BE2C (cell line): ENCODE data around the gene NPEPL1.

Experiments used
- DNase-seq: peaks from one replicate; pipeline ENCODE4 v3.0.0-alpha.2; 2020
- H3K27me3 ChIP-seq: fragments of 250-450 bp; sonication (Bioruptor Pico); 2 replicates; pipeline ENCODE4 v1.5.1; 2020; ENCODE audit warnings: mild to moderate bottlenecking
- H3K36me3 ChIP-seq: fragments of 250-450 bp; sonication (Bioruptor Pico); 2 replicates; pipeline ENCODE4 v1.5.1; 2020; ENCODE audit warnings: mild to moderate bottlenecking
- H3K4me1 ChIP-seq: fragments of 250-450 bp; sonication (Bioruptor Pico); 2 replicates; pipeline ENCODE4 v1.5.1; 2020
- H3K4me3 ChIP-seq: 2 replicates; pipeline ENCODE4 v1.5.1; 2011; ENCODE audit warnings: low read depth, low read length
- H3K9me3 ChIP-seq: fragments of 250-450 bp; sonication (Bioruptor Pico); 2 replicates; pipeline ENCODE4 v1.5.1; 2020
- CTCF ChIP-seq: IDR thresholded peaks from 2 replicates; pipeline ENCODE4 v1.5.1; 2012; ENCODE audit warnings: mild to moderate bottlenecking, low read depth, low read length

The NPEPL1 gene

GRCh38 chr20:58675641-58676040 lies 17.0 kb upstream of the NPEPL1 start:
- peaks cover 44% of the 10 kb centered on the region for H3K36me3 ChIP-seq
- no peaks in the 10 kb centered on the region for H3K9me3 ChIP-seq
- no peak overlapping the region for H3K4me3 ChIP-seq
- no peaks in the 10 kb centered on the region; the same call in 1 of the 2 replicates for H3K4me1 ChIP-seq
- TF ChIP-seq CTCF = no peak
- no peak for DNase-seq
- H3K27me3 ChIP-seq = no peaks in the 10 kb centered on the region

- Histone ChIP-seq H3K4me3 (no peak overlapping the region), H3K36me3 (peaks cover 44% of the 10 kb centered on the region), H3K9me3 (no peaks in the 10 kb centered on the region), H3K4me1 (no peaks in the 10 kb centered on the region; the same call in 1 of the 2 replicates), H3K27me3 (no peaks in the 10 kb centered on the region)
- TF ChIP-seq CTCF = no peak
- no peak for DNase-seq
These were observed 16.4 kb upstream of the NPEPL1 start for GRCh38 chr20:58676161-58676560.

- no peak overlapping the region for H3K4me3 ChIP-seq
- no peaks in the 10 kb centered on the region for H3K27me3 ChIP-seq
- peaks cover 44% of the 10 kb centered on the region for H3K36me3 ChIP-seq
- no peak for DNase-seq
- no peaks in the 10 kb centered on the region for H3K9me3 ChIP-seq
- no peak for TF ChIP-seq CTCF
- H3K4me1 ChIP-seq = no peaks in the 10 kb centered on the region; the same call in 1 of the 2 replicates
These were observed 15.5 kb upstream of the NPEPL1 start for GRCh38 chr20:58677079-58677604.

- no peak for TF ChIP-seq CTCF
These were observed 14.8 kb upstream of the NPEPL1 start for GRCh38 chr20:58677808-58678207.

GRCh38 chr20:58678806-58679205 lies 13.8 kb upstream of the NPEPL1 start:
- Histone ChIP-seq H3K27me3 (no peaks in the 10 kb centered on the region), H3K36me3 (peaks cover 39% of the 10 kb centered on the region), H3K4me3 (no peak overlapping the region), H3K4me1 (no peaks in the 10 kb centered on the region), H3K9me3 (no peaks in the 10 kb centered on the region)
- no peak for TF ChIP-seq CTCF
- DNase-seq = no peak

More at GRCh38 chr20:58677808-58678207, 14.8 kb upstream of the NPEPL1 start:
- H3K9me3 ChIP-seq = no peaks in the 10 kb centered on the region
- H3K4me1 ChIP-seq = no peaks in the 10 kb centered on the region
- peaks cover 44% of the 10 kb centered on the region for H3K36me3 ChIP-seq
- no peak for DNase-seq
- no peak overlapping the region for H3K4me3 ChIP-seq
- no peaks in the 10 kb centered on the region for H3K27me3 ChIP-seq

- TF ChIP-seq CTCF = no peak
- Histone ChIP-seq H3K36me3 (peaks cover 13% of the 10 kb centered on the region), H3K27me3 (no peaks in the 10 kb centered on the region), H3K4me1 (no peaks in the 10 kb centered on the region), H3K9me3 (no peaks in the 10 kb centered on the region), H3K4me3 (no peak overlapping the region)
- DNase-seq = no peak
These were observed 9.7 kb upstream of the NPEPL1 start for GRCh38 chr20:58682656-58683531.
